Ovary (tissue), 3 donors: Measurements from ENCODE around the gene MYO1A.

Experiments used
- EP300 ChIP-seq: sonication (generic); formaldehyde crosslinking; IDR thresholded peaks from one replicate; pipeline ENCODE4 v1.6.1; 2017; ENCODE audit warnings: antibody characterized with exemption
- POLR2A ChIP-seq: fragments of 450-650 bp; IDR thresholded peaks from one replicate; pipeline ENCODE4 v1.6.1; 2017; ENCODE audit warnings: antibody characterized with exemption, mild to moderate bottlenecking, moderate library complexity
- TF ChIP-seq, protein P1 (sequence below), 3 donors: fragments of 450-650 bp in 2 of 3; fragments of 200-600 bp in 1 of 3; IDR thresholded peaks; one replicate each; pipeline versions ENCODE4 v1.5.1 to v1.8.0; 2016 to 2022; ENCODE audit warnings: antibody characterized with exemption in 3 of 3, mild to moderate bottlenecking in 1 of 3
- donor health status: DM: no; HTN: no; CAD: no.

DNA sequence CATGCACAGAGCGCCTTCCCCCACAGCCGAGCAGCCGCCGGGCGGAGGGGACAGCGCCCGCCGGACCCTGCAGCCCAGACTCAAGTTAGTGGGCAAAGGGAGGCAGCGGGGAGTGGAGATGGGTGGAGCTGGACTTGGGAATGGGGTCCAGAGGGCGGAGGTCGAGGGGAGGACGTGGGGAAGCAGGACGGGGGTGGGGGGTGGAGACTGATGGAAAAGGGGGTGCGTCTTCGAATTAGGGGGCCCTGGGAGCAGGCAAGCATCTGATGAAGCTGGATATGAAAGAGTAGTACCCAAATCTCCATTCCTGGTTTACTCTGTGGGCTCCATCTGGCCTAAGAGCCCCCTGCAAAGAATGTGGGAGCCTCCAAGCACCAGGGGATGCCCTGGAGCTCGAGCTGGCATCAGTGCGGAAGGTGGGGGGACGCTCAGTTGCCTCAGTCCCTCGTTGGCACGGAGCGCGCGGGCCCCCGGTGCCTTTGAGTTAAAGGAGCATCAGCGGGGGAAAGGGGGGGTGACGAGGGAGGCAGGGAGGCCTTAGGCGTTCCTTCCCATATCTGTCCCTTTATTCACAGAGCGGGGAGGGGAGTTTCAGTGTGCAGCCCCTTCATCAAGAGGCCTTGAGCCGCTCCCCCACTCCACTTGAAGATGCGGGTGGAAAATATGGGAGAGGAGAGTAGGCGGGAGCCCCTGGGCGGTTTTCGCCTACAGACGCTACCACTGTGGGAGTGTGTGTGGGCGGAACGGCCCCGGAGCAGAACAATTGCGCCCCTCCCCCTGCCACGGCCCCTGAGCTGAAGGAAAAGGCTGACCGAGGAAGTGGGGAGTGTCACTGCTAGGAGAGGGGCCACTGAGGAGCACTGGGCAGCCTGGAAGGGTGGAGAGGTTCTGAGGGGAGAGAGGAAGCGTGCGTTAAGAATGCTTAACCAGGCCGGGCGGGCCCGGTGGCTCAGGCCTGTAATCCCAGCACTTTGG, 39.6 kb upstream of the MYO1A start:
- TF ChIP-seq, protein P1, sequence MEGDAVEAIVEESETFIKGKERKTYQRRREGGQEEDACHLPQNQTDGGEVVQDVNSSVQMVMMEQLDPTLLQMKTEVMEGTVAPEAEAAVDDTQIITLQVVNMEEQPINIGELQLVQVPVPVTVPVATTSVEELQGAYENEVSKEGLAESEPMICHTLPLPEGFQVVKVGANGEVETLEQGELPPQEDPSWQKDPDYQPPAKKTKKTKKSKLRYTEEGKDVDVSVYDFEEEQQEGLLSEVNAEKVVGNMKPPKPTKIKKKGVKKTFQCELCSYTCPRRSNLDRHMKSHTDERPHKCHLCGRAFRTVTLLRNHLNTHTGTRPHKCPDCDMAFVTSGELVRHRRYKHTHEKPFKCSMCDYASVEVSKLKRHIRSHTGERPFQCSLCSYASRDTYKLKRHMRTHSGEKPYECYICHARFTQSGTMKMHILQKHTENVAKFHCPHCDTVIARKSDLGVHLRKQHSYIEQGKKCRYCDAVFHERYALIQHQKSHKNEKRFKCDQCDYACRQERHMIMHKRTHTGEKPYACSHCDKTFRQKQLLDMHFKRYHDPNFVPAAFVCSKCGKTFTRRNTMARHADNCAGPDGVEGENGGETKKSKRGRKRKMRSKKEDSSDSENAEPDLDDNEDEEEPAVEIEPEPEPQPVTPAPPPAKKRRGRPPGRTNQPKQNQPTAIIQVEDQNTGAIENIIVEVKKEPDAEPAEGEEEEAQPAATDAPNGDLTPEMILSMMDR (IDR thresholded peaks at IDR 0.05) = no peak
- TF ChIP-seq POLR2A (no peak), EP300 (no peak)
